HG03066 (cell line): Measurements from ENCODE around the gene SERTAD3.
A peak's percentile ranks its signal among the peaks of the same experiment; 100 is the strongest.
"Not testable (repeated sequence)": the region's sequence is repeated elsewhere in the genome, so short reads cannot be mapped to it uniquely, and the experiment has no call there.

ENCODE experiments used
- ATAC-seq: cut with Tn5 transposase; IDR thresholded peaks from one replicate; pipeline ENCODE4 v1.9.1; 2021; ENCODE audit warnings: low read depth; ENCODE audit not compliant: unreplicated experiment

SERTAD3 gene

DNA sequence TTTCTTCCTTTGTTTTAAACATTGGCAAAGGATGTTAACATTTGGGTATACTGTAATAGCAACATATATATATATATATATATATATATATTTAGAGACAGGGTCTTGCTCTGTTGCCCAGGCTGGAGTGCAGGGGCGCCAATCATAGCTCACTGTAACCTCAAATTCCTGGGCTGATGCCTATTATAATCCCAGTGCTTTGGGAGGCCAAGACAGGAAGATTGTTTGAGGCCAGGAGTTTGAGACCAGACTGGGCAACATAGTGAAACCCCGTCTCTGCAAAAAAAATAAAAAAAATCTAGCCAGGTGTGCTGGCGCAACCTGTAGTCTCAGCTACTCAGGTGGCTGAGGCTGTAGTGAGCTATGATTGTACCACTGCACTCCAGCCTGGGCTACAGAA lies 16.1 kb upstream of the SERTAD3 start:
- ATAC-seq: no peak

GRCh38 chr19:40458597-40458974 lies 14.5 kb upstream of the SERTAD3 start:
- no peak for ATAC-seq

DNA sequence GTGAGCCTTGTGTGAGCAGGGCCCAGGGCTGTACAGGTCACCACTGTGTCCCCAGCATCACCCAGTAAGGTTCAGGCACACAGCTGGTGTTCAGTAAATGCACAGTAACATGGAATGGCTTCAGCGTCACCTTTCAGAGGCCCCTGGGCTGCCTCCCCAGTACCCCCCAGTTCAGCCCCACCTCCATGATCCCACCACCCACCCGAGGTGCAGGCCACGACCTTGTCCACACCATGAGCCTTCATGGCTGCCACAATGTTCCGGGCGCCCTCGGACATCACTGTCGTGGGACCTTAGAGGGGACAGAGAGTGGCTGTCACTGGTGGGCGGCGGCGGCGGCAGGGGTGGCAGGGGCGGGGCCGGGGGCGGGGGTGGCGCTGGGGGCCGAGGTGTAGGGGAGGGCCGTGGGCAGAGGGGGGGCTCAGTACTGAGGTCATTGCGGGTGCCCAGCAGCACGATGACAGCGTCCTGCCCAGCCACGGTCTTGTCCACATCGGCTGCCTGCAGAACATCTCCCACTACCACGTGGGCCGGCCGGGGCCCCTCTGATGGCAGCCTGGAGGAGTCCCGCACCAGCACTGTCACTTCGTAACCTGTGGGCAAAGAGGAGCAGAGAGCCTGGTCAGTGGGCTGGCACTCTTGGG lies 13.9 kb upstream of the SERTAD3 start:
- no peak for ATAC-seq

DNA sequence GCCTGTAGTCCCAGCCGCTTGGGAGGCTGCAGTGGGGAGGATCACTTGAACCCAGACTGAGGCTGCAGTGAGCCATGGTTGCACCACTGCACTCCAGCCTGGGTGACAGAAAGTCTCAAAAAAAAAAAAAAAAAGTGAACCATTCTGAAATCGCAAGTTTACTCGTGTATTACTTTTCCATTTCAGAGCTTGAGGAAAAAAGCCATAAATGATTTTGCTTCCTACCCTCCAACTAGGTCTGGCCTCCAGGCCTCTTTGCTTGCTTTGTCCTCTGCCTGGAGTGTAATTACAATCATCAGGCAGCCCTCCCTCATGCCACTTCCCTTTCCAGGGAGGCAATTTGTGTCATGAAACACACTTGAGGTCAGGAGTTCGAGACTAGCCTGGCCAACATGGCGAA lies 12.9 kb upstream of the SERTAD3 start:
- ATAC-seq: no peak

GRCh38 chr19:40453943-40454342 lies 9.8 kb upstream of the SERTAD3 start:
- not testable (repeated sequence) for ATAC-seq

GRCh38 chr19:40453151-40453735 lies 9.1 kb upstream of the SERTAD3 start:
- no peak for ATAC-seq

DNA sequence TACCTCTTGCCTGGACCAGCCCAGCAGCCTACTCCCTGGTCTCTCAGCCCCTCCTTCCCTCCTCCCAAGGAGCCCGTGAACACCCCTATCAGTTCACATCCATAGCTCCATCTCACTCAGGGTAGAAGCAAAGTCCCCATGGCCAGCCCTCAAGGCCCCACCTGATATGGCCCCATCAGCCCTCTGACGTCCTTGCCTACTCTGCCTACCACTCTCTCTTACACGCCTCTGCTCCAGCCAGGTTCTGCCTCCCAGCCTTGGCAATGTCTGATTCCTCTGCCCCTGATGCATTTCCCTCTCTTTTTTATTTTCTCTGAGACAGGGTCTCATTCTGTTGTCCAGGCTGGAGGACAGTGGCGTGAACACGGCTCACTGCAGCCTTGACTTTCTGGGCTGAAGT lies 7.9 kb upstream of the SERTAD3 start:
- ATAC-seq: no peak

- no peak for ATAC-seq
Observed at GRCh38 chr19:40450664-40451063, 6.5 kb upstream of the SERTAD3 start.

DNA sequence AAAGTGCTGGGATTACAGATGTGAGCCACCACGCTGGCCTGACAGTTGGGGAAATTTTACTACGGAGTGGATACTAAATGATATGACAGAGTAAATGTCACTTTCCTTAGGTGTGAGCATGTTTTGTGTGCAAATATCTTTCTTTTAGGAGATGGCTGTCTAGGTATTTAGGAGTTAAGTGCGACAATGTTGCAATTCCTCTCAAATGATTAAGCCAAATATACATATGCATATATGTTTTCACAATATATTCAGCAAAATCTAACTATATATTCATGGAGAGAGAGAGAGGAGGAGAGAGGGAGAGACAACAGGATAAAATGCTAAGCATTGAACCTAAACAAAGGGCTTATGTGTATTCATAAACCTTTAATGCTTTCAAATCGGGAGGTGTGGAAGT lies 5.4 kb upstream of the SERTAD3 start:
- ATAC-seq: no peak

GRCh38 chr19:40446263-40446784 lies 2.2 kb upstream of the SERTAD3 start:
- no peak for ATAC-seq

- ATAC-seq: no peak
Observed at GRCh38 chr19:40445780-40446262, 1.7 kb upstream of the SERTAD3 start.

DNA sequence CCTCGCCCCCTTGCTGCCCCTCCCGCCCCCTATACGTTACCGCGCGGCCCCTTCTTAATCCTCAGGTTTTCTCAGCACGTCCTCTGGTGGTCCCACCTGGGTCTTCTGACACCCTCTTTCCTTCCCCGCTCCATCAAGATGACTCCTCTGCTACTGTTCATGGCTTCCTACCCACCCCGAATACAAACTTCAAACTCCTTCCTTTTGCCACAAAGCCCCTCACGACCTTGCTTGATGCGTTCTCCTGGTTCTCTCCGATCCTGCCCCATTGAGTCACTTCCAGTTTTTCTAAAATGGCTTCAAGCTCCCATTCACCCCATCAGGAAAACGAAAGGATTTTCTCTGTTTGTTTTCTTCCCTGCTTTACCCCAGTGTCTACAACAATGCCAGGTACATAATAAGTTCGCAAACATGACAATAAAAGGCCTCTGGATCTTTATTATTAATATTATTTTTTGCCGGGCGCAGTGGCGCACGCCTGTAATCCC lies 734 bp upstream of the SERTAD3 start:
- no peak for ATAC-seq

DNA sequence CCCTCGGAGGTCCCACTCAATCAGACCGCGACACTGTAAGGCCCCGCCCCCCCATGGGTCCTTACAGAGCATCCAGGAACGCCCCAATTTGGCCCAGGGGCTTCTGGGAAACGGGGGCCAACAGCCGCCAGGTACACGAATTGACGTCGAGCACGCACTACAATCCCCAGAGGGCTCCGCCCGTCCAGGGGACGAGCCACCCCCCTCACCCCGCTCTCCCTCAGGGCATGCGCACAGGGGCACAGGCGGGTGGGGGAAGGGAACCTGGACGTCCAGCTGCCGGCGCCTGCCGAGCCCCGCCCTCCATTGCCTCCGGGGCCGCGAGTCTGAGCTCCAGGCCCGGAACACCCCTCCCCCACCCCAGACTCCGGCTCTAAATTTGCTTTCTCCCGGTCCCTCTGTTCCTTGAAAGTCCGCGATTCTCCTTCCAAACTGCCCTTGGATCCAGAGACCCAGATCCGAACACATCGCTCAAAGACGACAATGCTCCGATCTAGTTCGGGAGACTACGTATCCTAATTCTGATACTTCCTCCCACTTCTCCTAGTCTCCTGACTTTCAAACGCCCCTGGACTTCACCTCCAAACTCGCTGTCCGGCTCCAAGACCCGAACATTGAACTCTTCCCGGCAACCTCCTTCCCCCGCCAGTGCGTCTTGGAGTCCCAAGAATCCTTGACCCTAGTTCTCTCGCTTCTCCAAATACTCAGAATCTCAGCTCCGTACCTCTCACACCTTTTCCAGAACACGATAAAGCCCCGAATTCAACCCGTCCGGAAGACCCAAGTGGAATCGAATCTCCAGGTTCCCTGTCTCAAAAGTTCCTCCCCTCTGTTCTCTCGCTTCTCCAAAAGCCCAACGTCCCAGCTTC lies 770 bp downstream of the SERTAD3 start:
- peak; percentile 66 for ATAC-seq

GRCh38 chr19:40442328-40443130 lies 1.6 kb downstream of the SERTAD3 start:
- ATAC-seq: no peak

GRCh38 chr19:40441719-40442253 lies 2.3 kb downstream of the SERTAD3 start:
- ATAC-seq: no peak

- no peak for ATAC-seq
Observed at GRCh38 chr19:40438284-40438683, 5.9 kb downstream of the SERTAD3 start.

DNA sequence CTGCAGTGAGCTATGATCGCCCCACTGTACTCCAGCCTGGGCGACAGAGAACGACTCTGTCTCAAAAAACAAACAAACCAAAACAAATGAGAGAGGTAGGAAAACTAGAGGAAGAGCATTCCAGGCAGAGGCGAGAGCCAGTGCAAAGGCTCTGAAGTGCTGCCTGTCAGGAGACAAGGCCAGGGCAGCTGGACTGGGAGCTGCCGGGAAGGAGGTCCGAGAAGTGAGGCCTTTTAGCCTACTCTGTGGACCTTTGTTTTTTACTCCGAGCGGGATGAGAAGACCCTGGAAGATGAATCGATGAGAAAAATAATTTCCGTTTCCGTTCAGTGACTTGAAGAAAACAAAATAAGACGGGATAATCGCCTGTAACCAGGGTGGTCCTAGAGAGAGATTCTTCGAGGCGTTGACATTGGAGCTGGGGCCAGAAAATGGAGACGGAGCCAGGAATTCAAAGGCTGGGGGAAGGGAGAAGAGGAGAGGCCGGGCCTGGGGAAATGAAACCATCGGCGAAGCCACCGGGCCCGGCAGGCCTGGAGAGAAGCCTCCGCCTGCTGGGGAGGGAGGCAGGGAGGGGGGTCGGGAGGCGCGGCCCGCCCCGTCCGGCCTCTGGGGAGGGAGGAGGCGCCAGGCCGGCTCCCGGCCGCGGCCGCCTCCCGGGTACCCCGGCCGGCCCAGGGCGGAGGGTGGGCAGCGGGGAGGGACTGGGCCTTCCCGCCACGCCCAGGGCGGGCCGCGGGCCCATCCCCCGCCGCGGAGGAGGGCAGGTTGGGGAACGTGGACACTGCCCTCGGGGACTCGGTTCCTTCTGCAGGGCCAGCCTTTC lies 10.5 kb downstream of the SERTAD3 start:
- no peak for ATAC-seq

DNA sequence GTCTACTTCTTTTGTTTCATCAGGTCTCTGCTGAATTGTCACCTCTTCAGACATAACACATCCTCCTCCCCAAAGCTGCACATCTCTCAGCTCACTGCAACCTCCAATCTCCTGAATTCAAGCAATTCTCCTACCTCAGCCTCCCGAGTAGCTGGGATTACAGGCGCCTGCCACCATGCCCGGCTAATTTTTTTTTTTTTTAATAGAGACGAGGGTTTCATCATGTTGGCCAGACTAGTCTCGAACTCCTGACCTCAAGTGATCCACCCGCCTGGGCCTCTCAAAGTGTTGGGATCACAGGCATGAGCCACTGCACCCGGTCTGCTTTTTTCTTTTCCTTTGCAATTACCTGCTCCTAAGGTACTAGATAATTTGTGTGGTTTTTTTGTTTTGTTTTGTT lies 11.4 kb downstream of the SERTAD3 start:
- ATAC-seq: not testable (repeated sequence)

DNA sequence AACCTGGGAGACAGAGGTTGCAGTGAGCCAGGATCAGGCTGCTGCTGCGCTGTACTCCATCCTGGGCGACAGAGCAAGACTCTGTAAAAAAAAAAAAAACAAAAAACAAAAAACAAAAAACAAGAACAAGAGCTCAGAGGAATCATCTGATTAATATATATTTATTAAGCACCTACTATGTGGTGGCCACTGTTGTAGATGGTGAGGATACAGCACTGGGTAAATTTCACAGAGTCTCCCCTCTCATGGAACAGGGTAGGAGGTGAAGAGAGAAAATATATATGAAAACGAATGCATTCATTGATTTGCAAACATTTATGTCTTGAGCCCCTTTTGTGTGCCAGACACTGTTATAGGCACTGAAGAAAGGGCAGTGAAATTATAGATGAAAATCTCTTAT lies 12.4 kb downstream of the SERTAD3 start:
- ATAC-seq: no peak
